HepG2 (cell line): Measurements from ENCODE around the gene GFOD1. TPM values are rescaled to one million over a fixed set of nuclear protein-coding genes. Genes with fewer than 3 reads are reported as not detected.

Experiments used
- DNMT3B ChIP-seq: conservative IDR thresholded peaks from 2 replicates; pipeline ENCODE4 v1.6.1; 2016; ENCODE audit warnings: missing biosample characterization, control low read depth
- EHMT2 ChIP-seq: fragments of 200-600 bp; sonication (generic); IDR thresholded peaks from 2 replicates; pipeline ENCODE4 v1.7.0; 2017; ENCODE audit warnings: antibody characterized with exemption, low read depth, low read length, borderline replicate concordance
- FOXJ3 ChIP-seq: sonication (generic); formaldehyde crosslinking; IDR thresholded peaks from 2 replicates; pipeline ENCODE4 v1.4.0; 2020; ENCODE audit warnings: missing genetic modification reagents, mild to moderate bottlenecking, borderline replicate concordance
- FOXK1 ChIP-seq: sonication (generic); formaldehyde crosslinking; IDR thresholded peaks from 2 replicates; pipeline ENCODE4 v1.4.0; 2020; ENCODE audit warnings: low read depth, missing genetic modification reagents, borderline replicate concordance
- FOXK2 ChIP-seq: fragments of 450-650 bp; IDR thresholded peaks from 2 replicates; pipeline ENCODE4 v1.6.1; 2016
- GATAD1 ChIP-seq: IDR thresholded peaks from 2 replicates; pipeline ENCODE4 v1.6.1; 2016; ENCODE audit warnings: missing genetic modification reagents, missing compliant biosample characterization
- HOXA9 ChIP-seq: sonication (generic); formaldehyde crosslinking; IDR thresholded peaks from 2 replicates; pipeline ENCODE4 v1.8.1; 2022; ENCODE audit warnings: missing genetic modification reagents, mild to moderate bottlenecking, moderate library complexity, borderline replicate concordance
- RBM22 ChIP-seq: fragments of 200-400 bp; formaldehyde crosslinking; optimal IDR thresholded peaks from 2 replicates; pipeline ENCODE3; 2017; ENCODE audit warnings: mild to moderate bottlenecking, low read length, moderate library complexity
- RXRA ChIP-seq: sonication (generic); formaldehyde crosslinking; IDR thresholded peaks from 2 replicates; pipeline ENCODE4 v1.5.1; 2020; ENCODE audit warnings: missing genetic modification reagents
- SATB2 ChIP-seq: sonication (generic); formaldehyde crosslinking; IDR thresholded peaks from 2 replicates; pipeline ENCODE4 v1.5.0; 2020; ENCODE audit warnings: missing genetic modification reagents
- SOX6 ChIP-seq, 2 experiments: fragments of 450-650 bp in 1 of 2; sonication (generic) in 1 of 2; formaldehyde crosslinking in 1 of 2; IDR thresholded peaks; 2 replicates each; pipeline versions ENCODE4 v1.4.0 to v1.6.1; 2017 to 2020; ENCODE audit warnings: antibody characterized with exemption in 1 of 2, mild to moderate bottlenecking in 1 of 2, missing genetic modification reagents in 1 of 2
- ZNF34 ChIP-seq: sonication (generic); formaldehyde crosslinking; IDR thresholded peaks from 2 replicates; pipeline ENCODE4 v1.4.0; 2020; ENCODE audit warnings: mild to moderate bottlenecking, missing genetic modification reagents, borderline replicate concordance
- ZNF556 ChIP-seq: sonication (generic); formaldehyde crosslinking; IDR thresholded peaks from 2 replicates; pipeline ENCODE4 v1.4.0; 2020; ENCODE audit warnings: mild to moderate bottlenecking, missing genetic modification reagents, borderline replicate concordance
- ZNF607 ChIP-seq: sonication (generic); formaldehyde crosslinking; IDR thresholded peaks from 2 replicates; pipeline ENCODE4 v1.5.1; 2020; ENCODE audit warnings: missing genetic modification reagents, mild to moderate bottlenecking, borderline replicate concordance
- ZNF614 ChIP-seq: IDR thresholded peaks from 2 replicates; pipeline ENCODE4 v1.6.1; 2018; ENCODE audit warnings: missing biosample characterization, missing genetic modification reagents, inconsistent platforms, borderline replicate concordance
- polyA plus RNA-seq, 8 experiments: library from polyadenylated mRNA; depleted of rRNA in 3 of 8; stranded (reverse) in 7 of 8; unstranded in 1 of 8; fragments of >200 nt; fragmentation: Illumina TruSeq in 4 of 8; extraction: Trizol in 4 of 8; gene quantifications; 2 replicates each; pipeline versions ENCODE4 v1.2.1 to v1.2.3, GENCODE V29; 2011 to 2016; ENCODE audit warnings: low read depth in 4 of 8, missing spikeins in 1 of 8, mixed read lengths in 1 of 8; ENCODE audit not compliant: insufficient read depth in 1 of 8
- total RNA-seq, 5 experiments: library from RNA; depleted of rRNA; stranded (reverse); fragments of >200 nt; fragmentation: Illumina TruSeq; extraction: Trizol; gene quantifications; 2 replicates each; pipeline ENCODE4 v1.2.3, GENCODE V29; 2016; ENCODE audit warnings: low read depth in 1 of 5
- TF ChIP-seq, protein P1 (sequence below): IDR thresholded peaks from 2 replicates; pipeline ENCODE4 v1.6.1; 2012; ENCODE audit warnings: inconsistent platforms
- TF ChIP-seq, protein P2 (sequence below): sonication (generic); formaldehyde crosslinking; IDR thresholded peaks from 2 replicates; pipeline ENCODE4 v1.4.0; 2020; ENCODE audit warnings: missing genetic modification reagents, low read depth, mild to moderate bottlenecking, borderline replicate concordance
- TF ChIP-seq, protein P3 (sequence below): sonication (generic); formaldehyde crosslinking; IDR thresholded peaks from 2 replicates; pipeline ENCODE4 v1.5.1; 2020; ENCODE audit warnings: missing genetic modification reagents, mild to moderate bottlenecking, borderline replicate concordance
- TF ChIP-seq, protein P4 (sequence below): IDR thresholded peaks from 2 replicates; pipeline ENCODE4 v1.6.1; 2016
- TF ChIP-seq, protein P5 (sequence below): sonication (generic); formaldehyde crosslinking; IDR thresholded peaks from 2 replicates; pipeline ENCODE4 v1.5.1; 2020; ENCODE audit warnings: mild to moderate bottlenecking, missing genetic modification reagents

The GFOD1 gene
- total and polyA plus RNA-seq, 2 of the 13 experiments (the other 11 are each of a cell fraction or from before 2014, with no cell fraction given): 1.9 to 6.4 TPM

DNA sequence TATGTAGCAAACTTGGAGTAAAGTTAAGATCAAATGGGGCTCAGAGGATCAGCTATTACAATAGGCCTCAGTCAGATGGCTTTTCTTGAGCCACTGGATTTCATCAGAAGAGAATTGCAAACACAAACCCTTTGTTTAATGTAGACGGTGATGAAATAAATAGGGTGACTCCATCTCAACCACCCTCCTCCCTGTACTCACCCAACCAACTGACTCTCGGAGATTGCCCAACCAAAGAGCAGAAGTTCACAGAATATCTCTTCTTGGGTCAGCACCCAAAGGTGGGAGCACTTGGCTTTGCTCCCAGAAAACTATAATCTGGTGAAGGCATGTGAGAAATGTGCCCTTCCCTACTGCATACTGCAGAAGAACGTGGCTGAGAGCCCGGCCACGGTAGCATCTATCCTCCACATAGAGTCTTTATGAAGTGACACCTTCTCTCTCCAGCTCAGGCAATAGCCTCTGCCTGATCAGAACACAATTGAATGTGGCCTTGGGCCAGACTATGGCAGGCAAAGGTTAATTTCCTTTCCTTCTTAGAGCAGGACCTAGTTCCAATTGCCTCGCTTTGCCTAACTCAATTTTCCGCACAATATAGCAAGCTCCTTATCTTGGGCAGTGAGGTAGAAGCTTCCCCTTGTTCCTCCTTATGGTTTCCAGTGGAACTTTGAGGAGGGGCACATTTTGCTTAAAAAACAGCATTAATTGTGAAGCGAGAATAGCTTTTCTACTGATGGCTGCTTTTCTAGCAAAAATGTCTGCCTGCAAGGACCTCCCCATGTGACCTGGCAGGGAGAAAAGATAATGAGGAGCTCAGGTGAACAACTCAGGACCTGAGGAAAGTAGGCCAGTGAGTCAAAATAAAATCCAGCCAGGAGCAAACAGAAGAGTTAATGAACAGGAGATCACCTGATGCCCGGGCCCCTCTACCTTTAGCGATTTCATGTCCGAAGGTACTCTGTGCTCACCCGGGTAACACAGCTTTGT lies 79.4 kb downstream of the GFOD1 start (continued):
- TF ChIP-seq, protein P1, sequence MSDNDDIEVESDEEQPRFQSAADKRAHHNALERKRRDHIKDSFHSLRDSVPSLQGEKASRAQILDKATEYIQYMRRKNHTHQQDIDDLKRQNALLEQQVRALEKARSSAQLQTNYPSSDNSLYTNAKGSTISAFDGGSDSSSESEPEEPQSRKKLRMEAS: peak; percentile 76
- TF ChIP-seq ZNF34 (0 out of 2 replicates have a peak, but pooled peaks have one; percentile 21), RBM22 (peak; percentile 13), FOXK1 (CRISPR knock-in tag) (peak; percentile 55; the same call in 1 of the 2 replicates), EHMT2 (peak; percentile 97), DNMT3B (CRISPR knock-in tag) (0 out of 2 replicates have a peak, but pooled peaks have one; percentile 52), FOXJ3 (CRISPR knock-in tag) (peak; percentile 97; the same call in 1 of the 2 replicates), GATAD1 (CRISPR knock-in tag) (0 out of 2 replicates have a peak, but pooled peaks have one; percentile 13), ZNF556 (CRISPR knock-in tag) (no peak; the same call in 1 of the 2 replicates), RXRA (peak; percentile 85; the same call in 1 of the 2 replicates), ZNF614 (CRISPR knock-in tag) (peak; percentile 61; the same call in 1 of the 2 replicates), SOX6 (IDR thresholded peaks at IDR 0.05) (no peak), SOX6 (CRISPR knock-in tag; IDR thresholded peaks at IDR 0.05) (peak; percentile 100), ZNF607 (CRISPR knock-in tag) (no peak), FOXK2 (peak; percentile 33; the same call in 1 of the 2 replicates), SATB2 (CRISPR knock-in tag) (no peak), HOXA9 (CRISPR knock-in tag) (0 out of 2 replicates have a peak, but pooled peaks have one; percentile 12)
- TF ChIP-seq, protein P2, sequence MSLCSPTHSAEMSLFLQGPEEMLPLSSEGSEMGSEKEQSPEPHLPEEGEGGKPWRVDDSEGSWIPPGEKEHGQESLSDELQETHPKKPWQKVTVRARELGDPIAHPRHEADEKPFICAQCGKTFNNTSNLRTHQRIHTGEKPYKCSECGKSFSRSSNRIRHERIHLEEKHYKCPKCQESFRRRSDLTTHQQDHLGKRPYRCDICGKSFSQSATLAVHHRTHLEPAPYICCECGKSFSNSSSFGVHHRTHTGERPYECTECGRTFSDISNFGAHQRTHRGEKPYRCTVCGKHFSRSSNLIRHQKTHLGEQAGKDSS: peak; percentile 49; the same call in 1 of the 2 replicates
- TF ChIP-seq, protein P3, sequence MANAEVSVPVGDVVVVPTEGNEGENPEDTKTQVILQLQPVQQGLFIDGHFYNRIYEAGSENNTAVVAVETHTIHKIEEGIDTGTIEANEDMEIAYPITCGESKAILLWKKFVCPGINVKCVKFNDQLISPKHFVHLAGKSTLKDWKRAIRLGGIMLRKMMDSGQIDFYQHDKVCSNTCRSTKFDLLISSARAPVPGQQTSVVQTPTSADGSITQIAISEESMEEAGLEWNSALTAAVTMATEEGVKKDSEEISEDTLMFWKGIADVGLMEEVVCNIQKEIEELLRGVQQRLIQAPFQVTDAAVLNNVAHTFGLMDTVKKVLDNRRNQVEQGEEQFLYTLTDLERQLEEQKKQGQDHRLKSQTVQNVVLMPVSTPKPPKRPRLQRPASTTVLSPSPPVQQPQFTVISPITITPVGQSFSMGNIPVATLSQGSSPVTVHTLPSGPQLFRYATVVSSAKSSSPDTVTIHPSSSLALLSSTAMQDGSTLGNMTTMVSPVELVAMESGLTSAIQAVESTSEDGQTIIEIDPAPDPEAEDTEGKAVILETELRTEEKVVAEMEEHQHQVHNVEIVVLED (CRISPR knock-in tag): peak; percentile 46; the same call in 1 of the 2 replicates
- TF ChIP-seq, protein P4, sequence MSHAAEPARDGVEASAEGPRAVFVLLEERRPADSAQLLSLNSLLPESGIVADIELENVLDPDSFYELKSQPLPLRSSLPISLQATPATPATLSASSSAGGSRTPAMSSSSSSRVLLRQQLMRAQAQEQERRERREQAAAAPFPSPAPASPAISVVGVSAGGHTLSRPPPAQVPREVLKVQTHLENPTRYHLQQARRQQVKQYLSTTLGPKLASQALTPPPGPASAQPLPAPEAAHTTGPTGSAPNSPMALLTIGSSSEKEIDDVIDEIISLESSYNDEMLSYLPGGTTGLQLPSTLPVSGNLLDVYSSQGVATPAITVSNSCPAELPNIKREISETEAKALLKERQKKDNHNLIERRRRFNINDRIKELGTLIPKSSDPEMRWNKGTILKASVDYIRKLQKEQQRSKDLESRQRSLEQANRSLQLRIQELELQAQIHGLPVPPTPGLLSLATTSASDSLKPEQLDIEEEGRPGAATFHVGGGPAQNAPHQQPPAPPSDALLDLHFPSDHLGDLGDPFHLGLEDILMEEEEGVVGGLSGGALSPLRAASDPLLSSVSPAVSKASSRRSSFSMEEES (CRISPR knock-in tag): peak; percentile 57; the same call in 1 of the 2 replicates
- TF ChIP-seq, protein P5, sequence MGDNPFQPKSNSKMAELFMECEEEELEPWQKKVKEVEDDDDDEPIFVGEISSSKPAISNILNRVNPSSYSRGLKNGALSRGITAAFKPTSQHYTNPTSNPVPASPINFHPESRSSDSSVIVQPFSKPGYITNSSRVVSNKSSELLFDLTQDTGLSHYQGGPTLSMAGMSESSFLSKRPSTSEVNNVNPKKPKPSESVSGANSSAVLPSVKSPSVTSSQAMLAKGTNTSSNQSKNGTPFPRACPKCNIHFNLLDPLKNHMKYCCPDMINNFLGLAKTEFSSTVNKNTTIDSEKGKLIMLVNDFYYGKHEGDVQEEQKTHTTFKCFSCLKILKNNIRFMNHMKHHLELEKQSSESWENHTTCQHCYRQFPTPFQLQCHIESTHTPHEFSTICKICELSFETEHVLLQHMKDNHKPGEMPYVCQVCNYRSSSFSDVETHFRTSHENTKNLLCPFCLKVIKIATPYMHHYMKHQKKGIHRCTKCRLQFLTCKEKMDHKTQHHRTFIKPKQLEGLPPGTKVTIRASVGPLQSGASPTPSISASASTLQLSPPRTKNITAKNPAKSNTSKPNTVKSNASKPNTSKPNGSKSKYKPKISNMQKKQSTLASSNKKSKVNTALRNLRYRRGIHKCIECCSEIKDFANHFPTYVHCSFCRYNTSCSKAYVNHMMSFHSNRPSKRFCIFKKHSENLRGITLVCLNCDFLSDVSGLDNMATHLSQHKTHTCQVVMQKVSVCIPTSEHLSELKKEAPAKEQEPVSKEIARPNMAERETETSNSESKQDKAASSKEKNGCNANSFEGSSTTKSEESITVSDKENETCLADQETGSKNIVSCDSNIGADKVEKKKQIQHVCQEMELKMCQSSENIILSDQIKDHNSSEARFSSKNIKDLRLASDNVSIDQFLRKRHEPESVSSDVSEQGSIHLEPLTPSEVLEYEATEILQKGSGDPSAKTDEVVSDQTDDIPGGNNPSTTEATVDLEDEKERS (CRISPR knock-in tag): peak; percentile 64; the same call in 1 of the 2 replicates
